Ramos (cell line): ENCODE results near the gene CAMTA1.

ENCODE experiments used
- in situ Hi-C: fragments of 300-500 bp; cut with MboI; formaldehyde crosslinking; loops from one replicate; pipeline ENCODE4 v1.14.3; 2022; ENCODE audit warnings: low sequenced_read_pairs; ENCODE audit not compliant: unreplicated experiment

CAMTA1 gene

DNA sequence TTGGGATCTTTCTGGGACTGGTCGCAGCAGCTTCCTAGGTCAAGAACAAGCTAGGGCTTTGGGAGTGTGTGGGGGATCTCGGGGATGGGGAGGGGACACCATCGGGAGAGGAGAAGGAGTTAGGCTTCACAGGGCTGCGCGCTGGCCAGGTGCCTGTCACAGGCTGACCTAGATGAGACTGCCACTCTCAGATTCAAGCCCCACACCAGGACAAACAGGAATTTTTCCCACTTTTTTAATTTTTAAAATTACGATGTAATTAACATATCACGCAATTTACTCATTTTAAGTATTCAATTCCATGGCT, 180.6 kb downstream of the CAMTA1 start:
- in situ Hi-C loops = no loop called here

DNA sequence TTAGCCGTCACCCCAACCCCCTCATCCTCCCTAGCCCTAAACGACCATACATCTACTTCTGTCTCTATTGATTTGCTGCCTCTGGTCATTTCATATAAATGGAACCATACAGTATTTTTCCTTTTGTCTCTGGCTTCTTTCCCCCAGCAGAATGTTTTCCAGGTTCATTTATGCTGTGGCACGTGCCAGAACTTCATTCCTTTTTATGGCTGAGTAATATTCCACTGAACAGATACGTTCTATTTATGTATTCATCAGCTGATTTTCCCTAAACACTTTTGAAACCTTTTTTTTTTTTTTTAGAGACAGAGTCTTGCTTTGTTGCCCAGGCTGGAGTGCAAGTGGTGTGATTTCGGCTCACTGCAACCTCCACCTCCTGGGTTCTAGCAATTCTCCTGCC, 181.1 kb downstream of the CAMTA1 start:
- in situ Hi-C loops = no loop called here

DNA sequence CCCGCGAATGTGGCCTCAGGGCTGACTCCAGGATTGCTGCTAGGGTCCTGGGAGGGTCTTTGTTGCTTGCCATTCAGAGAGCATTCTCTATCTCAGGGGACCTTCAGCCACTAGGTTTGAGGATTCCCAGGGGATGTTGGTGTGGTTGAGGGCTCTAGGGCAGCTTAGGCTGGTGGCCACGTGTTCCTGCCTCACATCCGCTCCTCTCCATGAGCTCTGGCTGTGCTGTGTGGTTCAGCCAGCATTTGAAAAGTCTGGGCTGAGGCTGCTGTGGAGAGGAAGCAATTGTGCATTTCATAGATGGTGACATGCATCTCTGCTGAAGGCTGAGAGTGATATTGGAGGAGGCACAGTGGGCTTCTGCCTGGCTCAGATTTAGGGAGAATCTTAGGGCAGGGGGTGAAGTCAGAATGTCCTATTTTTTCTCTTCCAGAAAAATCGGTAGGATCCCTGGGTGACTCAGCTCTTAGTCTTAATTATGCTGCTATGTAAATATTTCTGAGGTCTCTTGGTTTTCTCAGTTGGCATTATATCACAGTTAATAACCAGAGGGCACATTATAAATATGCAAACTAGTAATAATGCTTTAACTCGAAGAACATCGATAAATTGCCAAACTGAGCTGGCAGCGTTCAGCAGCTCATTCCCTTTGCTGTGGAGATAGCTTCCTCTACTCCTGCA, 182.3 kb downstream of the CAMTA1 start:
- in situ Hi-C loops = no loop called here

DNA sequence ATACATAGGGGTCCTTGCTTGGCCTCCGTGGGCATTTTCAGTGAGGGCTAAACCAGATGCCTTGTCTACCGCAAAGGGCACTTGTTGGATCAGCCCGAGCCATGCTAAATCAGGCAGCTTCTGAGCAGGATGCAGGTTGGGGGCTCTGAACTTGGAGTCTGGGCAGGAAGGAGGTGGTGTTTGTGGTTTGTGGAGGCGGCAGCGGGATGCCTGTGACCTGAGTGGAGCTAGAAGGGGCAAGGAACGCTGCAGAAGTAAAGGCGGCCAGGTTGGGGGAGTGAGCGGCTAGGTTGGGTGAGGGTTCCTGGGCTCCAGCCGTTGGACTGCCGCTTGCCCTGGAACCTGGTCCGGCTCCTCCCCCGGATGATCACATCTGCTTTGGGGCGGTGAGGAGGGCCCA, 183.9 kb downstream of the CAMTA1 start:
- in situ Hi-C loops = no loop called here

DNA sequence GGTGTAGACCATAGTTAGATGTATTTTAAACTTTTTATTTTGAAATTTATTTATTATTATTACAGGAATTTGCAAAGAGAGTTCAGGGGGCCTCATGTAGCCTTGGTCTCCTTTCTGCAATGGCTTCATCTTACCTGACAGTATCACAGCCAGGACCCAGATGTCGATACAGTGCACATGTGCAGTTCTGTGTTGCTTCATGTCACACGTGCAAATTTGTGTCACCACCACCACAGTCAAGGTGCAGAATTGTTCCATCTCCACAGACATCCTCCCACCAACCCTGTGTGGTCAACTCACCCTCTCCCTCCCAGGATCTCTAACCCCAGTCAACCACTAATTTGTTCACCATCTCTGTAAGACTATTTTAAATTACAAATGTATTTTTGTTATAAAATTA, 184.5 kb downstream of the CAMTA1 start:
- in situ Hi-C loops = no loop called here

DNA sequence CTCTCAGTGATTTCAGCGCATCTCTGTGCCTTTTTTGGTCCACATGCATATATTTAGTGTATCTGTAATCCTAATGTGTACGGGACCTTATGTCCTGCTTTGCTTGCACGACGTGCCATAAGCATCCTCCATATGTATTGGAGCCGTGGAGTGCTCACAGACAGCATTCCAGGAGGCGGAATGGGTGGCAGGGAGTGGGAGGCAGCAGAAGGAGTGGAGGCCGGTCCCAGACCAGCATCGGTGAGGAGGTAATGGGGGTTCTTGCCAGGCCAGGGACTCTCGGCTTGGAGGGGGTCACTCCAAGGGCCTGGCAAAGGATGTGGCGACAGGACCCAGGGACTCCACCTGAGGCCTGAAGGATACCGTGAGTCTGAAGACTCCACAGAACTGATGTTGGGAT, 185.0 kb downstream of the CAMTA1 start:
- in situ Hi-C loops = no loop called here

DNA sequence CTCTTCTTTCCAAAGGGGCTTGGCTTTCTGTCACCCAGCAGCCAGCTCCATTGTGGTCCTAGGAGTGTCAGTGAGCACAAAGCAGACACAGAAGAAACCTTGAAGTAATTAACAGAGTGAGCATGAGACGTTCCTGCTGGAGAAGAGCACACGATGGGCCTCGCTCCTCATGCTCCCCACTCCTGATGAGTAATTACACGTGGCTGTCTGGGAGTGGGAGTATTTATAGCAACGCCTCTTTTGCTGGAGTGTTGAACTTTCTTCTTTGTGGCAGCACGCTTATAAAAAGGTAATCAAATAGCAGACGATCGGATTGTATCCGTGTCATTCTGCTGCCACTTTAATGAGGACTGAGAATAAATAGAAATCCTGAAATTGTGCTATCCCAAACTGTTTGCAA, 185.8 kb downstream of the CAMTA1 start:
- in situ Hi-C loops = no loop called here

DNA sequence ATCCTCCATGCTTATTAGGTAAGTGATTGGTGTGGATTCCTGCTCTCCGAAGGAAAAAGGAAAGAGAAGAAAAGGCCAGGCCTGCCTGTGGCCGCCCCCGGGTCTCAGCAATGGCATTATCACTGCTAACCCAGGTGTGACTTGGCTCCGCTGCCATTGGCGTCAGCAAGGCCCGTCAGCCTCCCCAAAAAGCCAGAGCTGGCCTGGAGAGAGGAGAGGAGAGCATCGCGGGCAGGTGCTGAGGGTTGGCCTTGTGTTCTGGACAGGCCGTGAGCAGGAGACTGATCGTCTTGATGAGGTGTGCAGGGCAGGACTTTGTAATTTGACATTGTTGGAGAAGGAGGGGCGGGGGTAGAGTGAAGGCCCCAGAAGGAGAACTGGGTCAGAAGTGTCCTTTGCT, 186.4 kb downstream of the CAMTA1 start:
- in situ Hi-C loops = no loop called here

DNA sequence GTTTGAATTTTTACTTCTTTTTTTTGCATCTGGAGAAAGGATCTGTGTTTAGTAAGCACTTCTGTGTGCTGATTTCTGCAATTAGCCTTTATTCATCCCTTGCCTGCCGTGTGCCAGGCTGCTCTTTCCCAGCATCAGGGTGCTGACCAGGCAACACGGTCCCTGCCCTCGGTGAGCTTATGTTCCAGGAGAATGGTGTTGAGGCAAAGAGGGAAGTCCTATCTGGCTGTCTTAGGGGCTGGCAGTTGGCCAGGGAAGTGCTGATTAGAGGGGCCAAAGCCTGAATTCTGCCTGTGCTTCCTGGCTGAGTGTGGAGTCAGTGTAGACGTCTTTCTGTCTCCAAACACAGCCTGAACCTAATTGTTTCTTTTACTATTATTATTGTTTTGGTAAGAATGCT, 187.1 kb downstream of the CAMTA1 start:
- in situ Hi-C loops = no loop called here

DNA sequence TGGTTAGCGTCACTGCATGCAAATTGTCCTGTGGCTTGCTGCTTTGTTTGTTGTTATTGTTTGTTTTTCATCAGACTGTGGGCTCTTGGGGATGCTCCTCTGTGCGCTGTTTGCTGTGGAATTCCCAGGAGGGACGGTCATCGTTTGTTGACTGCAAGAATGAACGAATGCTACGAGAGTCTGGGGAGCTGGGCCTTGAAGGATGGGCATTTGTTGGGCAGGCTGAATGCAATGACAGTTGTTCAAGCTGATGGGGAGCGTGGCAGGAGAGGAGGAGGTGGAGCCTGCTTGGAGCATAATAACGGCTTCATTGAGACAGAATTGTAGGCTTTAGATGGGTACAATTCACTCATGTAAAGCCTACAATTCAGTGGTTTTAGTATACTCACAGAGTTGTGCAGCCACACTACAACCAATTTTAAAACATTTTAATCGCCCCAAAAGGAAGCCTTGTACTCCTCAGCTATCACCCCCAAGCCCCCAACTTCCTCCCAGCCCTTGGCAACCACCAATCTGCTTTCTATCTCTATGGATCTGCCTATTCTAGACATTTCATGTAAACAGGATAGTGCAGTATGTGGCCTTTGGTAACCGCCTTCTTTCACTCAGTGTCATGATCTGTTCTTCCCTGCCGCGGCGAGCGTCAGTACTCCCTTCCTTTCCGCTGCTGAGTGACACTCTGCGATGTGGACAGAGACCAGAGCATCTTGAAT, 190.2 kb downstream of the CAMTA1 start:
- in situ Hi-C loops = no loop called here

DNA sequence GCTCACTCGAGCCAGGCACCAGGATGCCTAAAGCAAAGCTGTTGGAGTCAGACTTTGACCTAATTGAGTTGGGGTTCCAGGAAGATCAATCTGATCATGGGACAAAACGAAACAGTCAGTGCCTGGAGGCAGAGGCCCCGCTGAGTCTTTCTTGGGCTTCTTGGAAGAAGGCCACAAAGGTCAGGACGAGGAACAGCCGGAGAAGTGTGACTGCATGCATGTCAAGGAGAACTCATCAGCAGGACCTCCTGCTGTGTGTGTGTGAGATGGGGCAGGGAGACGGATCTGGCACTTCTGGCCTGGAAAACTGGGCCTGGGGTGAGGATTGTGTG, 190.8 kb downstream of the CAMTA1 start:
- in situ Hi-C loops = no loop called here

DNA sequence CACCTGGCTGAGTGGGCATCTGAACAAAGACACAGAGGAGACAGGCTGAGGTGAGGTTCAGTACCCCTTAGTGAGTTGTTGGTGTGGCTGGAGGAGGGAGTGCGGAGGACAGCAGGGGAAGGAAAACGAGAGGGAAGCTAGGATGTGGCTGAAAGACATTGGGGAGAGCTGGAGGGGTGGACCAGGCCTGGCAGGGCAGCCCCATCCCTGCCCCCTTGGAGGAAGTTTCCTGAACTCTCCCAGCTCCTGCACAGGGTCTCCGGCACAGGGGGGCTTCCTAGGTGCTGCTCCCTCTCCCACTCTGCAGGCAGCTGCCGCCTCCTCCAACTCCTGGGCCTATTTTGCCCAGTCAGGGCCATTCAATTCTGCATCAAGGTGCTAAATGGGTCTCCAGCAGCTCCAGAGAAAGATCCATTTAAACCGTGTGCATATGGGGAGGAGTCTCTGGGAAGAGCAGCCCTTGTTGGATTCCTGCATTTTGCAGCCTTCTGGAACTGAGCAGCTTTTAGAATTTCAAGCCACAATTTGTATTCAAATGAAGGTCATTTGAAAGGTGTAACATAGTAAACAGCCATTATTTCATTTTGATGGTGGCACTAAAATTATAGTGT, 193.9 kb downstream of the CAMTA1 start:
- in situ Hi-C loops = no loop called here

DNA sequence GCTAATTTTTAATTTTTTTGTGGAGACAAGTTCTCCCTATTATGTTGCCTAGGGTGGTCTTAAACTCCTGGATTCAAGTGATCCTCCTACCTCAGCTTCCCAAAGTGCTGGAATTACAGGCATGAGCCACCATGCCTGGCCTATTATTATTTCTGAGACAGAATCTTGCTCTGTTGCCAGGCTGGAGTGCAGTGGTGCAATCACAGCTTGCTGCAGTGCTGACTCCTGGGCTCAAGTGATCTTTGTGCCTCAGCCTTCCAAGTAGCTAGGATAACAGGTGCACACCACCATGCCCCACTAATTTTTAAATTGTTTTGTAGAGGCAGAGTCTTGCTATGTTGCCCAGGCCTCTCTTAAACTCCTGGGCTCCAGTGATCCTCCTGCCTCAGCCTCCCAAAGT, 196.3 kb downstream of the CAMTA1 start:
- in situ Hi-C loops = no loop called here

DNA sequence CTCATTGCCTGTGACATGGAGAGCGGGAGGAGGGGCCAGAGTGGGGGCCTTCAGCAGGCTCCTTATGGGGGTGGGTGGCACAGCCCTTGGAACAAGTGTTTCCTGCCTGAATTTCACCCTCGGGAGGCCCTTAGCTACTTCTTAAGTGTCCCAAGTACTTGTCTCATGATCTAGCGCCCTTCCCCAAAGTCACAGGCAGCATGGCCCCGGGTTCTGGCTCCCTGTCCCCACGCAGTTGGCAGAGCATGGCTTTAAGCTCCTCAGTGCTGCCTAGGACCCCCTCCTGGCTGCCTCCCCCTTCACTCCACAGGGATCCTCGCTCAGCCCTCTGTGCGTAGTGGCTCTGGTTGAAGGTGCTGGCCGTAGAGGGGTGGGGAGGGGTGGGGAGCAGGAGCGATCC, 197.2 kb downstream of the CAMTA1 start:
- in situ Hi-C loops = no loop called here

DNA sequence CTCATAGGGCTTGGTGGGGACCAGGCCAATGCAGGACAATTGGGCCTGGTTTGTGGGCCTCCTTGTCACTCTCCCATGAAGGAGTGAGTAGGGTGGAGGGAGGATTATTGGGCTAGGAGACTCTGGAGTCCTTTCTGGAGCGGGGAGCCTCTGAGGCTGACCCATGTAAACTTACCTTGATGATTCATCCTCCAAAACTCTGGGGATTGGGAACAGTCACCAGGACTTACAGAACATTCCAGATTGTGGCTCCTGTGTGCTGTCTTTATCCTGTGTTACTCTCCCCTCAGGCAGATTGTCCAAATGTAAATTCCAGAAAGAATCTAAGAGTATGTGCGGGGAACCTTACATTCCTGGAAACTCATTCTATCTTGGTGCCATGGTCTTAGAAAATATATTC, 197.6 kb downstream of the CAMTA1 start:
- in situ Hi-C loops = no loop called here

DNA sequence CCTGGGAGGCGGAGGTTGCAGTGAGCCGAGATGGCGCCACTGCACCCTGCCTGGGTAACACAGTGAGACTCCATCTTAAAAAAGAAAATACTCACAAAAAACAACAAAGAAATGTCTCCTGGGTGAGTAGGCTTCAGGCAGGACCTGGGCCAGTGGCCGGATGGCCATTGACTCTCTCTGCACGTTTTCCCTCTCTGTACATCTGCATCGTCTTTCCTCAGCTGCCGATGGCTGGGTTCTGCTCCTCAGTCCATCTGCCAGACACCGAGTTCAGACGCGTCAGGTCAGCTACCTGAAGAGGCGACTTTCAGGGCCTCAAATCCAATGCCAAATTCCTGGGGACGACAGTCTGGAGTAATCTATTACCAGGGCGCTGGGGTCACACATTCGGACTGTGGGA, 199.3 kb downstream of the CAMTA1 start:
- in situ Hi-C loops = no loop called here

DNA sequence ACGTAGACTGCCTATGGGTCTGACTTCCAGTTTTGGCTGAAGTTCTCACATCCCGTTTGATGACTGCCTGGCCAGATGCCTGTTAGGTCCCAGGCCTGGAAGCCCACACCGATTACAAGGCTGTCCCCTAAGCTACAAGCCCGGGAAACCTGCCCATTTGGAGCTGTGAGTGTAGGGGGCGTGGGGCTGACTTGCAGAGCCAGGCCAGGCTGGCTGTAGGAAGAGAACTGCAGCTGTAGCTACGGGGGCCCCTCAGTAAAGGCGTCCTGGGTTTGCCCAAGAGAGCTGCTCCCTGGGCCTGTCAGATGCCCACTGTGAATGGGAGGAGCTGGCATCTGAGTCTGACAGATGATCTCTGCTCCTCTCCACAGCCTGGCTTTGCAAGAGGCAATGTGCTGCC, 199.7 kb downstream of the CAMTA1 start:
- in situ Hi-C loops = no loop called here

DNA sequence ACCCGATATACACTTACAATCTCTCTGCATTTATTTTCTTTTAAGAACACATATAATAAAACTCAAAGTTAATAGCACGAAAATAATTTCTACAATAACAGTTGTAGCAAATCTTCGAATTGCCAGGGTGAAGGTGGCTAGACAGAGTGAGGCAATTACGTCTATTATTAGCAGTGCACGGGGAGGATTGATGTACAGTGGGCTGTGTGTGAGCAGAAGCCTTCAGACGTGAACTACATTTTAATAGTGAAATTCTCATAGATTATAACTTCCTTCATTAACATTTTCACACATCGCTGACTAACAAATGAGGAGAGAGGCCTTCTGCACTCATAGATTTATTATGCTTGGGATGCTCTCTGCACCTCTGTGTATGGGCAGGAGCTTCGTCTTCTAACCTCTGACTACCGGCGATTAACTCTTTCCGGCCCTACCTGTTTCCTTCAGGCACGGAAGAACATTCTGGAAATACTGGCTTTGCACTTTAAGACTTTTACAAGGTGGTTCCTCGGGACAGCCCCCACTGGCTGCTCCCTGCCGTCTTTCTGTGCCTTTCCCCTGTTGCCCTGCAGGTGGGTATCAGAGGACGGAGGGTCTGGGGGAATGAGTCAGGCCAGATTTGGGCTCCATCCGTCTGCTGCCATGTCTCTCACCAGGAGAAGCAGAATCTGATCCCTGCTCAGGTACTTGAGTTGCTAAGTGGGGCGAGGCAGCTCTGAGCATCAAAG, 200.5 kb downstream of the CAMTA1 start:
- in situ Hi-C loops = no loop called here

DNA sequence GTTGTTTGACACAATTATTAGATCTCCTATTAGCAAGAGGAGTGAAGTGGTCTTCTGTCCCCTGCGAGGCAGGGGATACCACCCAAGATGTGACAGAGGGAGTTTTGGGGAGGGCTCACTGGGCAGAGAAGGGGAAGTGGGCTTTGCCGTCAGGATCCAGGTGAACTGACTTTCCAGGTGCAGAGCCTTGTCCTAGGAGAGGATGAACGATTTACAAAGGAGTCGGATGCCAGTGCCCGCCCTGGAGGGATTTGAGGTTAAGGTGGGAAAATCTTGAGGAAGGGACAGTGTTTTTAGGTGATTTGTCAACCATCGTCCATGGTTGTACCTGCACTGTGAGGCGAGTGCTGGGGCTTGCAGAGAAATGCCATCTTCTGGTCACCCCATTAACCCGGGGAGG, 201.0 kb downstream of the CAMTA1 start:
- in situ Hi-C loops = no loop called here

DNA sequence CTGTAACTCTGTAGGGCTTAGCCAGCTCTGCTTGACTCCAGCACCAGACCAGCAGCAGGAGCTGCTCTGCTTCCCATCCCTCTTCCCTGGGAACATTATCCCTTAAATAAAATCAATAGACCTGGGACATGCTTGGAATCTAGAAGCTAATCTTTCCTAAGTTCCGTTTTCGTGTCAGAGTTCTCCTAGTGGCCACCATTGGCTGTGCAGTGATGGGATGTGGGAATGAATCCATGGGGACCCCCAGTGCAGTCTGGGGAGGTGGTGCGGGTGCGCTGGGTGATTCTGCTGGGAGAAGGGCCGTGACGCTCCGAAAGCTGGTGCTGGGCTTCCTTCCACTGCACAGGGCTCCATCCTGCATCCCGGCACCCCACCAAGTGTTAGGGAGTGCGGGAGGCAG, 202.7 kb downstream of the CAMTA1 start:
- in situ Hi-C loops = no loop called here

DNA sequence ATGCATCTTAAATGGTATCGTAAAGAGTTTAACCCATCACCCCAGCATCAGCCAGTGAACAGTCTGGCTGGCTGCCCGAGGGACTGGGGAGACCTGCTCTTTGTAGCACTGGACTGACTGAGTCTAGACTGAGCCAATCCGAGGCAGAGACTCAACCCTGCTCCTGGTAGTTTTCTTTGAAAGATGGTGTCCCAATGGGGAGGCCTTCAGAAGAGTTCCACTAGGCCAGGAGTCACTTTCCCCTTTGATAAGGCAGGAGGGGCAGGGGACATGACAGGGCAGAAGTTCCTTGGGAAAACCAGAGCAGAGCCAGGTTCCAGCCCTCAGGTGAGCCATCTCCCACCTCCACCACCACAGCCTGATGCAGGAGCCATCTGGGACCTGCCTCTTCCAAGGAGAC, 203.5 kb downstream of the CAMTA1 start:
- in situ Hi-C loops = no loop called here
